Stimulated activated CD4-positive, alpha-beta T cell treated with anti-CD3 and anti-CD28 coated beads, Interleukin-2, amount 100 ng/mL, for 24 hours (primary cell): Measurements from ENCODE around the gene CNIH3.
"Not testable (repeated sequence)": the region's sequence is repeated elsewhere in the genome, so short reads cannot be mapped to it uniquely, and the experiment has no call there.

Experiments
- DNase-seq, 2 donors: peaks; one replicate each; pipeline ENCODE4 v3.0.0-alpha.2; 2020

The CNIH3 gene

DNA sequence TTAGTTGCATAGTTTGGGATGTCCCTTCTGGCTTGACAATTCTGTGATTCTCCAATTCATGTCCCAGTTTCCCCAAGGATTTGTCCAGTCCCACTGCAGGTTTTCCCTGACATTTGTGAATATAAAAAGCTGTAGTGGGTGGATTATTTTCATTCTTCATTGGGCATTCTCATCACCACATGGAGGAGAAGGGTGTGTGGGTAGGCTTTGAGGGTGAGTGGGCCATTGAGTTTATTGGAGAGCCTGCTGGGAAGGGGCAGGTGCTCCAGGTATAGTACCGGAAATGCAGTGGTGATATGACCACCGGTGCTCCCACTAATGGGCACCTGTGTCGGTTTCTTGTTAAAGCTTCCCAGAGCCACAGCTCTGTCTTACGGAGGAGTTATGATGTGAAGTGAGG lies 74.5 kb downstream of the CNIH3 start:
- DNase-seq: no peak

DNA sequence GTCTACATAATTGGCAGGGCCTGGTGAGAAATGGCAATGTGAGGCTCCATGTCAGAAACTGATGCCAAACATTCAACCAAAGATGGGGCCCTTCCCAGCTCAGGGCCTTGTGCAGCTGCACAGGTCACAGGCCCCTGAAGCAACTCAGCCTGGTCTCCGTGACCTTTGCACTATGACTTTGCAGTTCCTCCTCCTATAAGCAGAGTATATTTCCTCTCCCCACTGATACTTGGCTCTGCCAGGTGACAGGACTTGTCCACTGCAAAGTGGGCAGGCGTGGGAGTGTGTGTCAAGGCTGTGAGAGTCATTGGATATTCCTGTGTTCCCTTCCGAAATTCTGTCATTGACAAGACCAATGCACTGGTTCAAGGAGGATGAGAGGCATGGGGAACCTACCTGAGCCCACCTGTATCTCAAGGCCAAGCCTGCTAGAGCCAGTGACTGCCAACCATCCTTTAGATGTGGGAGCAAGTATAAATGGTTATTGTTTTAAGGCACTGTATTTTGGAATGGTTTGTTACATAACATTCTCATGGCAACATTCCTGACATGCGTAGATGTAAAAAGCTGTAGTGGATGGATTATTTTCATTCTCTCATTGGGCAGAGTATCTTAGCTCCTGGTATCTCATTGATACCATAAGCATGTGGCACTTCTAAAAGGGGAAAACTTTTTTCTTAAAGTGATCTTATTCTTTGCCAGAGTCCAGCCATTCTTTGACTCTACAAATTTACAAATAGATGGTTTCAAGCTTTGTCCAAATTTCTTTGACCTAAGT lies 75.2 kb downstream of the CNIH3 start:
- DNase-seq: no peak

DNA sequence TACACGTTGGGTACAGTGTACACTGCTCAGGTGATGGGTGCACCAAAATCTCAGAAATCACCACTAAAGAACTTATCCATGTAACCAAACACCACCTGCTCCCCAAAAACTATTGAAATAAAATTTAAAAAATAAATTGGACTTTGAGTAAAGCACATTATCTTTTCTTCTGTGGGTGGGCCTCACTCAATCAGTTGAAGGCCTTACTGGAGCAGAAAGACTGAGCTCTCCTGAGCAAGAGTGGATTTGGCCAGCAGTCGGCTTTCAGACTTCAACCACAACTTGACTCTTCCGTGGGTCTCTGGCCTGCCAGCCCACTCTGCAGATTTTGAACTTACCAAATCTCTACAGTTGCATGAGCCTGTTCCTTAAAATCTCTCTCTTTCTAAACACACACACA lies 78.9 kb downstream of the CNIH3 start:
- DNase-seq: no peak

DNA sequence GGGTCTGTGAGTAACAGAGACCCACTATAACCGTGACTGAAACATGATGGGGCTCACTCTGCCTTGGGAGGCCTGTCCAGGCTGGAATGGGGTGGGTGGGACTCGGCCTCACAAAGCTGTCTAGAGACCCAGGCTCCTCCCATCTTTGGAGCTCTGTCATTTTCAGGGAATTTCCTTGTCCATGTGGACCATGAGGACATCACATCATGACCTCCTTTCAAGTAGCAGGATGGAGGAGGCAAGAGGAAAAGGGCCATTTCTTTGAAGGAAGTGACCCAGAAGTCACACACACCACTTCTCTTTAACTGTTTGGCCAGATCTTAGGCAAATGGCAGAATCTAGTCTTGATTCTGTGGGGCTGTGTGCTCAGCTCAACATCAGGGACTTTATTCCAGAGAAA lies 79.9 kb downstream of the CNIH3 start:
- no peak for DNase-seq

DNA sequence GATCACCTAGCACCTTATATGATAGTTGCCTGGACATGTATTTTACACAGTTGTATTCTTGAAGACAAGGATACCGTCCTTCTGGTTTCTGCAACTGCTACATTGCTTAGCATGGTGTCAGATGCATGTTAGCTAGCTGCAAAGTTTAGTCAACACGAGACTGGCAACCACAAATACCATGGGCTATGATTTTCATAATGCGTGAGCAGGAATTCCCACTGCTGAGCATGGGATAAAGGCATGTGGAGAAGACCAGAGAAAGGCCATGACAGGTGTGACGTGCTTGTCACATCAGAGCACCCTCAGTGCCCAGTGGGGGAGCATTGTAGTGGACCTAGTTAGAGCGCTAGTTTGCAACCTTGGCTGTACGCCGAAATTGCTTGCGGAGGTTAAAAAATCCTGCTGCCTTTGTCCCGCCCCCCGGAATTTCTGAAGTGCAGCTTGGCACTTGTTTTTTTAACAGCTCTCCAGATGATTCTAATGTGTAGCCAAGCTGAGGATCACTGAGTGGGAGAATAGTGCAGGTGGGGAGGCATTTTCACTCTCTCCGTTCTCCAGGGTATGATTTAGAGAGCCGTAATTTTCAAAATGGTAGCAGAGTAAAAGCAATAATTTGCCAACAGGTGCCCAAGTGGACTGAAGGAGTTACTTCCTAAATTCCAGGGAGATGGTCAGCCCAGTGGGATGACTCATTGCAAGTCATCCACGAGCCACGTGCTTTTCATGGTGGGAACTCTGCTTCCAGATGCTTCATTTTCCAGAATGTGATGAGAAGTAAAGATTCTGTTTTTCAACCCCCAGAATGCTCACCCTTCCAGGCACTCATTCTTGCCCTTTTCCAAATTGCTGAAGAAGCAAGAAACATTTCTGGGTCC lies 81.0 kb downstream of the CNIH3 start:
- DNase-seq: no peak

DNA sequence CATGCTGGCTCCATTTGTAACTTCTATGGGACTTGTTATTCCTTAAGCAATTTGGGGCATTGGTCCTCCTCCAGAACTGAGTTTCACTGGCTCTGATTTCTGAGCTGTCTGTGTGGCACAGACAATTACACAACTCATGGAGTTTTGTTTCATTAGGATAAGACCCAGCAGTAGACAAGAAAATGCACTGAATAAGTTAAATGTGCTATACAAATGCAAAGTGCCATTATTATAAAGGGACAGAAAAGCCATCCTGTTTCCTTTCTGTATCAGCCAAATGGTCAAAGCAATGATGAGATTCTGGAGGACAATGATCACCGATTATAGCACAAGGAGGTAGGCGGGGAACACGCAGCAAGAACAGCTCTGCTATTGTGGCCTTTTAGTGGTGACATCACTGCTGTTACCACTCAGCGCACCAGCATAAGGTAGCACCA lies 81.9 kb downstream of the CNIH3 start:
- no peak for DNase-seq

DNA sequence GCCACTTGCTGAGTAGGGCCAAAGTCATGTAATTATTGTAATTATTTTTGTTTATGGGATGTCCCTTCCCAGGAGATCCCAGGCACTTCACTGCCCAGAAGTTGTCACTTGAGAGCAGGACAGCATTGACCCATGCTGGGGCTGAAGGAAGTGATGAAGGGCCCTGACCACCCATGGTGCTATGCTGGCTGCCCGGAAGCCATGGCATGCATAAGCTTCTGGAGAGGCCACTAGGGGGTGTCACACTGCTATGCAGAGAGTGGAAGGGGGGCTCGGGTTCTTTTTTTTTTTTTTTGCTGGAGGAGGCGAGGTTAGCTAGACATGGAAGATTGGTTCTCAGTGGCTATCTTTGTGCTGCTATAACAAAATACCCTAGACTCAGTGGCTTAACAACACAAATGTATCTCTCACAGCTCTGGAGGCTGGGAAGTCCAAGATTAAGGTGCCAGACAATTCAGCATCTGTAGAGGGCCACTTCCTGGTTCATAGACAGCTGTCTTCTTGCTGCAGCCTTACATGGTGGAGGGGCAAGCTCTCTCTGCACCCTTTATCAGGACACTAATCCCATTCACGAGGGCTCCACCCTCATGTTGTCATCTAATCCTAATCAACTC lies 84.9 kb downstream of the CNIH3 start:
- no peak for DNase-seq

DNA sequence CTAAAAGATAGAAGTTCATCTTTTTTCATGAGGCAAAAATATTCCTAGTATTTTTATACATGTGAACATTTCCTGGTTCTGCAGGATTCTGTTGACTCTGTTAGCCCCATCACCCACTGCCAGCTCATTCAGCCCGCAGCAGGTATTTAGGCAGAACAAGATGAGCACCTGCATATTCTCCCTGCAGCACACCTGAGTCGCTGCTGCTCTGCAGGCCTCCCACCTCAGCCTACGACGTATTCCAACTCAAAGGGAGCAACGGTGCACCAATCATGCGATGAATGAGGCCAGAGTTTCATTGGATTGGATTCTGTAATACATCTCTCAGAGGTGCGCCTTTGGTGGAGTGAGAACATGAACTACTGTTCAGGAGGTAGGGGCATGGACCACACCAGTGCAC lies 87.6 kb downstream of the CNIH3 start:
- no peak for DNase-seq

DNA sequence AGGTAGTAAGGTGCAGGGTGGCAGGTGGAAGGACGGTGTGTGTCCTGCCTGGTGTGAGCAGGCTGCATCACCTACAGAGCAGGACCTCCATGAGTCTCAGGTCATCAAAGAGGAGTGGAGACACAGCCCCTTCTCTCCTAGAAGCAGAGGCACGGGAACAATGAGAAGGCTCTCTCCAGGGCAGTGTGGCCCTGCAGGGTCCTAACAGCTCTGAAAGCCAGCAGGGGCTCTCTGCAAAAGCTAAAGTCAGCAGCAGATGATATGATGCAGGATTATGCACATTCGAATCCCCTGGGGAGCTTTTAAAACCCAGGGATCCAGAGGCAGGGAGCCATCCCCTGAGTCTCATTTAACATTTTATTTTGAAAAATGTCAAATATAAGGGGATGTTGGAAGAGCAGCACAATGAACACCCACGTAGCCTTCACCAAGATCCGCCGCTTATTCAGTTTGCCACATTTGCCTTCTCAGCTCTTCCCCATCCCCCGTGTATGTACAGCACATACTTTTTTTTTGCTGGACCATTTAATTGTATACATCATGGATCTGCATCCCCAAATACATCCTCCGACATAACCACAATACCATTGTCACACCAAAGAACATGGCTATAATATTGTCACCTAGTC lies 88.1 kb downstream of the CNIH3 start:
- no peak for DNase-seq

DNA sequence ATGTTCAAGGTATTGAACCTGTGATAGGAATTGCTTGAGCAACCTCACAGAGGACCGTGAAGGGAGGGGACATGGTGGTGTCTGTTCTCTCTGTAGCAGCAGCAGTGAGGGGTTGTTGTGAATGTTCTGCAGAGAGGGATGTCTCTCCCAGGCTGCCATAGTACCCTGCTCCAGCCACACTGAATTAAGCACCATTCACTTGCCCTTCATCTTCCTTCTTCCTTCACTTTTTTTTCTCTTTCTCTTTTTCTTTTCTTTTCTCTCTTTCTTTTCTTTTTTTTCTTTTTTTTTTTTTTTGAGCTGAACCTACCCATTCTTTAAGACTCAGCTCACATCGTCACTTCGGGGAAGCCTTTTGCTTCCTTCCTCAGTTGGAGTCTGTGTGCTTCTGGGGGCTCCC lies 89.5 kb downstream of the CNIH3 start:
- no peak for DNase-seq

DNA sequence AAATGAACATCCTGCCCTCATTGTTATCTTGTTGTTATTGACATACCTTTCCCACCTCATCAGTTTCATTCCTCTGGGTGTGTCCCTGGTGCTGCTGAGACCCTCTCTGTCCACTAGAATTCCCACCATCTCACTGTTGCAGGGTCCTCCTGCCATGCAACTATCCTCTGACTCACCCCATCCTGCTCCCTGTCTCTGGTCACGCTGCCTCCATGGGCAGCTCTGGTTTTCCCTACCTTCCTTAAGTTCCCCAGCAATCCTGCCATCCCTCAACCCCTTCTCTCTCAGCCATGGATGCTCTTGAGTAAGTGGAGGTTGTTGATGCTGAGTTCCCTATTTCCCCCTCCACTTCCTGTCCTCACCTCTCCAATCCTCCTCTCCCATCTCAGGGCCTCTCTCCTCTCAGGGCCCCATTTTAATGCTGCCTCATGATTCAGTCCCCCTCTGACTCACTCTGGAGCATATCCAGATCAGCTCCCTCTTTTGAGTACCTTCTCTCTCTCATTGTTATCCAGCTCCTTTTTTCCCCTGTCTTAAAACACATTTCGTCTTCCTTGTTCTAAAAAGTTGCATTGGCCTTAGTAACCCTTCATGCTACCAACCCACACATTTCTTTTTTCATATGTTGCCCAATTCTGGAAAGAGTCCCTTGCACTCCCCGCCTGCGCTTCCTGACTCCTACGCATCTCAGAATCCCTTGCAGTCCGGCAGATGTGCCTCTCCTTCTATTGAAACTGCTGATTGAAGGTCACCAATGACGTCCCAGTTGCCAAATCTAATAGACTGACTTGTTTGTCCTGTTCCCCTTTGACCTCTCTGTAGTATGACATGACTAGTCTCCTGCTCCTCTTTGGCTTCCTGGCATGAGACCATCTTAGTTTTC lies 92.0 kb downstream of the CNIH3 start:
- DNase-seq: no peak

DNA sequence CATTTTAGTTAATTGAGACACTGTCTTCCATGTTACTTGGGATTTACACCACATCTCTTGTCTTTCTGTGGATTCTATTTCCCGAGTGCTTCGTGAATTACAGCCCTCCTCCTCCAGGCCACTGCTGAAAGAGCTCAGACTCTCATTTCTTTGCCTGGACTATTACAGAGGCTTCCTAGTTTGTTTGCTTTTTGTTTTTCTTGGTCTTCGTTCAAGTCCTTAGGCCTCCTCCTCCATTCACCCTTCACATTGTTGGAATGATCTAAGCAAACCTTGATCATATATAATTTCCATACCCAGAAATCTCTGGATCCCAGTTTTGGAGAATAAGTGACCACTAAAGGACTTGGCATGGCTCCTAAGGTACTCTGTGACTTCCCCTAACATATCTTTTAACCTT lies 94.1 kb downstream of the CNIH3 start:
- DNase-seq: no peak

DNA sequence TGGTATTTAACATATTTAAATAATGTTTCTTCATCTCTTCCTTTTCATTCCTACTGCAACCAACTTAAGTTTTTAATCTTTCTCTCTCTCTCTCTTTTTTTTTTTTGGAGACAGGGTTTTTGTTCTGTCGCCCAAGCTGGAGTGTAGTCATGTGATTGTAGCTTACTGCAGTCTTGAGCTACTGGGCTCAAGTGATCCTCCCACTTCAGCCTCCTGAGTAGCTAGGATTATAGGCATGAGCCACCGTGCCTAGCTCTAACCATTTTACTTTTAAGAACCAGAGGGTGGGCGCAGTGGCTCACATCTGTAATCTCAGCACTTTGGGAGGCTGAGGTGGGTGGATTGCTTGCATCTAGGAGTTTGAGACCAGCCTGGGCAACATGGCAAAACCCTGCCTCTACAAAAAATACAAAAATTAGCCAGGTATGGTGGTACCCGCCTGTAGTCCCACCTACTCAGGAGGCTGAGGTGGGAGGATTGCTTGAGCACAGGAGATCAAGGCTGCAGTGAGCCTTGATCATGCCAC lies 95.2 kb downstream of the CNIH3 start:
- DNase-seq: not testable (repeated sequence)

DNA sequence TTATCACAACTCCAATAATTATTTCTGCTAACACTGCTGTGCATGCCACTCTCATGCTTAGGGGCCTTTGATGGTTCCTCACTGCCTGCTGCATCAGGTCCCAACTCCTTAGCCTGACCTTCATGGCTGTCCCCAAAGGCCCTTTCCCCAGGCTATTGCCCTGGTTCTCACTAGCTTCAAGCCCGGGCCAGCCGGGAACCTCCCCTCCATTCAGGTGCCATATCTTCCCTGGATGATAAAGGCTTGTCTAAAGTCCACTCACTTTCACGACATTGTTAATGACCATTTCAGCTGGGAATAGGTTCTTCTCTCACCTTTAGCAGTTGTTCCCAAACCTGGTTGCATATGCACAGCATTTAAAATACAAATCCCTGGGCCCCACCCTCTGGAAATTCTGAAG lies 95.8 kb downstream of the CNIH3 start:
- DNase-seq: no peak

DNA sequence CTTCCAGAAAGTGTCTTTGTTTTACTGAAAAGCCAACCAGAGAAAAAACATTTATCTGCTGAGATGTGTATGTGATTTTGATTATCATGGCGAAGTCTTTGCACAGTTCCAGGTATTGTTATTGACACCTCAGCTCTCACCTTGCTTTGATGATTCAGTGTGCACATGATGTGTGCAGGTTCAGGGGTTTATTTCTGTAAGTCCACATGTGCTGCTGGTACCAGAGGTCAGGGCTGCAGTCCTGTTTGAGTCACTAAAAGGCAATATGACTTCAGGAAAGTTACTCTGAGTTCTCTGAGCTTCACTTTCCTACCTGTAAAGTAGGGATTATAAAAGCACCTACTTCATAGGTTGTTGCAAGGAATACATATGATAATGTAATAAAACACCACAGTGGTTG lies 97.1 kb downstream of the CNIH3 start:
- no peak for DNase-seq

DNA sequence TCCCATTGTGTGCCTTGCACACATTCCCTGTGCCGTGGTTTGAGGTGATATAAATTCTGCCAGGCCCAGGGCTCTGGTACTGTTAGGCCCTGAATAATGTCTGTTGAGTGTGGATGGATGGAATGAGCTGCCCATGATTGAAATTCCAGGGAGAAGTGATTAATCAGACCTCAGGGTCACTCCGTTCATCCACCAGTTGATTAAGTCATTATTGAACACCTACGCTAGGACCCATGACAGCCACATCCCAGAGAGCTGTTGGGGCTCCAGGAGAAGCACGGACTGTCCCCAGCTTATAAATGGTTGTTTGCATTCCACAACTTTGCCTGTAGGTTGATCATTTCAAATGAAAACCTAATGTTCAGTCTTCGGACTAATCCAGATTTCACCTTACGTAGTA lies 98.4 kb downstream of the CNIH3 start:
- DNase-seq: no peak

DNA sequence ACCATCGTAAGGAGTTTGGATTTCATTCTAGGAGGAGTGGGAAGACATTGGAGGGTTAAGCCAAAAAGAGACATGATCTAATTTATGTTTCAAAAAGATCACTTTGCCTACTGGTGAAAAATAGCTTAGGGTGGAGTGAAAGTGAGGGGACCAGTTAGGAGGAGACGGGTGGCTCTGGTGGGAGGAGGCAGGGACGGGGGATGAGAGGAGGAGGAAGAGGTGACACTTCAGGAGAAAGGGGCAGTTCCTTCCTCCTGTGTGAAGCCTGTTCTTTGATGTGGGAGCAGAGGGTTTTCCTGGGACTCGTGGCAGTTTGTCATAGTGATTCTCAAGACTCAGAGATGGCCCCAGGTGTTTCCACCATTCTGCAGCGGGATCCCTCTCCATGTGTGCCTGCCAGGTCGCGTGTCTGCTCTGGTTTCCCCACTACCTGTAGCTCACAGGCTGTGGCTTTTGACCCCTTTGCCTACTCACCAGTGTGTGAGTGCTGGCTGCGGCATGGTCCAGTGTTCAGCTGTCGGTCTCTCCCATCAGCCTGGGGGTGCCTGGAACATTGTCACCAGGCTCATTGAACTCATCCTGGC lies 102.4 kb downstream of the CNIH3 start:
- no peak for DNase-seq

DNA sequence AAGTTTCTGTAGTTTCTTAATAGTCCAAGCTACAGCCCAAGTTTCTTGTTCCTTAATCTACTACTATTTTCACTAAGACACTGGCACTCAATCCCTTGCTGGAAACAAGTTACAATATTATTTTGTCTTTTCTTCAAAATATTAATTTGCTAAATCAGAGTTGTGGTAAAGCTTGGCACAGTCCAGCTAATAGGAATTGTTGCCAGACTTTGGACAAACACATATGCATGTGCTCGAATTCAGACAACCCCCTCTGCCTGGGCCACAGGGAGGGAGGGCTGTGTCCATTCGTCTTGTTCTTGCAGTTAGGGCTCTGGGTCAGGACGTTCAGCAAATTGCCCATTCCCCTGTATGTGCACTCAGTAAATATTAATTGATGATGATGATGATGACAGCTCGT lies 103.6 kb downstream of the CNIH3 start:
- DNase-seq: no peak

DNA sequence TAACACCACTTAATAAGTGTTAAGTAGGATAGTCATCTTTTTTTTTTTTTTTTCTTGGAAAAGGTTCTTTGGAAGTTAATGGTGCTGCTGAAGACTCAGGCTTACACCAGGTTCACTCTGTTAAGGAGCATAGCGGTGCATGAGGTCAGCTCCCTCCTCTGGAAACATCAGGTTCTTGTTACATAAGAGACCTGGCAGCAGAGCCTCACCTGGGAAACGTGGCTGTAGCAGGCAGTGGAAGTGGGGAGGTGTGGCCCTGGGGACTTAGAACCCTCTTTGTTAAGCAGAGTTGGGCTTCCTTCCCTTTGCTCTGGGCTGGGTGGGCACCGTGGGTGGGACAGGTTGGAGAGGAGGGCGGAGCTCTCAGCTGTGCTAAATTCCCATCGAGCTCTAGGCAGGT lies 104.1 kb downstream of the CNIH3 start:
- DNase-seq: no peak

DNA sequence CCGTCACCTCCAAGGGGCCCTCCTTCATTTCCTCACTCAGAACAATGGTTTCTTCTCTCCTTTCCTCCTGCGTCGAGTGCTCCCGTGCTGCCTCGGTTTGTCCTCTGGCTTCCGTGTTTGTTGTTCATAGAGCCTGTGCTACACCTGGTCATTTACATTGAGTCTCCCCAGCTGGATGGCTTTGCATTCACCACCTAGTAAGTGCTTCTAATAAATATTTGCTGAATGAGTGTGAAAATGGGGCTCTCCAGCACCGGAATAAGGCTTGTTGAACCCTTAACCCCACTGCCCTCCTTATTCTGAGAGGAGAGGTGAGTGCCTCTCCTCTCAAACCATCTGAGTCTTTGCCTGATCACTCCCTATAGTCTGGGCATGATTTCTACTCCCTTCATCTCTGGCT lies 104.9 kb downstream of the CNIH3 start:
- no peak for DNase-seq

DNA sequence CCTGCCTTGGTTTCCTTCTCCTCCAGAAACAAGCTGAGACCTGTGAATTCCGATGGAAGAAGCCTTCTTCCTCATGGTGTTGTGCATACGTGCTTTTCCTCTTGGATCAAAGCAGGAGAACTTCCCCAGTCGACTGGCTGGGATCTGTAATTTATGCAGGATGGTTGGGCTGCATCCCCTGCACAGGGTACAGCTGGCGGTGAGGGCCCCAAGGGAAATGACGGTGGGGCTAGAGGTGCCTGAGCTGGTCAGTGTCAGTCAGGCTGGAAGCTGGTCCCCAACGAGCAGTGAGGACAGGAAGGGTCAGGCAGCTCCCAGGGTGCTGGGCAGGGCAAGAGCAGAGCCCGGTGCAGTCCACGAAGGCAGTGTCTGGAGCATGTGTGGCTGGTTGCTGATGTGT lies 106.7 kb downstream of the CNIH3 start:
- DNase-seq: no peak

DNA sequence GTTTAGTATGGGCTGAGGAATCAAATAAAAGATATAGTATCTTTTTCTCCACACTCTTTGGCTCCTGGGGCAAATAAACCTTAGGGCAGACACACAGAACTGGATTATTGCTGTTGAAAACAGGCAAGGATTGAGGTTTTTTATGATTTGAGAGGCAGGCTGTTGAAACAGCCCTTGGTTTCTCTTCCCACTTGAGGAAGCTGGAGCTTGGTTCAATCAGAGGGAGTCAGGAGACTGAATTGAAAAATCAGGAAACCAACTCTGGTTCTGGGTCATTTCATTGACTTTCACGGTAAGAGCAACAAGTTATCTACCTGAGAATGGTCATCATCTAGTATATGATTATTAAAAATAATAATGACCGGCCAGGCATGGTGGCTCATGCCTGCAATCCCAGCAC lies 108.4 kb downstream of the CNIH3 start:
- no peak for DNase-seq
